Upper lobe of left lung (tissue), 4 donors: ENCODE measurements around the gene DNAJC3.

Experiments used
- CTCF ChIP-seq, 6 experiments: fragments of 450-650 bp in 4 of 6; fragments of 200-600 bp in 2 of 6; sonication (generic) in 2 of 6; IDR thresholded peaks; one replicate each; pipeline ENCODE4 v1.5.1; 2016 to 2019; ENCODE audit warnings: antibody characterized with exemption in 6 of 6
- EP300 ChIP-seq, 4 donors: sonication (generic); formaldehyde crosslinking; IDR thresholded peaks; one replicate each; pipeline ENCODE4 v1.5.1; 2017; ENCODE audit warnings: antibody characterized with exemption in 4 of 4, control low read depth in 2 of 4
- POLR2A ChIP-seq, 4 donors: fragments of 450-650 bp; IDR thresholded peaks; one replicate each; pipeline ENCODE4 v1.5.1; 2016 to 2017; ENCODE audit warnings: antibody characterized with exemption in 4 of 4, mild to moderate bottlenecking in 2 of 4
- POLR2AphosphoS5 ChIP-seq, 2 donors: sonication (generic); formaldehyde crosslinking; IDR thresholded peaks; one replicate each; pipeline ENCODE4 v1.5.1; 2017; ENCODE audit warnings: antibody characterized with exemption in 2 of 2

- TF ChIP-seq CTCF (IDR thresholded peaks at IDR 0.05), result no peak
- no peak for TF ChIP-seq POLR2AphosphoS5 (IDR thresholded peaks at IDR 0.05)
- no peak for TF ChIP-seq POLR2A (IDR thresholded peaks at IDR 0.05)
- no peak for TF ChIP-seq EP300 (IDR thresholded peaks at IDR 0.05)
Observed at GRCh38 chr13:95679722-95680121, 2.8 kb downstream of the DNAJC3 start.
